Smooth muscle cell (in vitro differentiated cells): ENCODE data around the gene APBA2. TPM values are rescaled to one million over a fixed set of nuclear protein-coding genes. Genes with fewer than 3 reads are reported as not detected.

Experiments used
- DNase-seq: peaks from one replicate; lab custom pipeline; 2025; ENCODE audit not compliant: unreplicated experiment; lab: John Stamatoyannopoulos, UW
- H2AFZ ChIP-seq: fragments of 200-600 bp; sonication (generic); 2 replicates; pipeline ENCODE4 v1.6.0; 2016; ENCODE audit warnings: antibody characterized with exemption, low read depth, mild to moderate bottlenecking
- H3F3A ChIP-seq: fragments of 200-600 bp; sonication (generic); 2 replicates; pipeline ENCODE4 v1.6.0; 2017; ENCODE audit warnings: antibody characterized with exemption, low read depth
- H3K27ac ChIP-seq: fragments of 200-600 bp; sonication (generic); 2 replicates; pipeline ENCODE4 v1.5.1; 2016; ENCODE audit warnings: low read depth, mild to moderate bottlenecking
- H3K27me3 ChIP-seq: fragments of 200-600 bp; sonication (generic); 2 replicates; pipeline ENCODE4 v1.6.1; 2016; ENCODE audit warnings: low read depth, mild to moderate bottlenecking
- H3K36me3 ChIP-seq: fragments of 200-600 bp; sonication (generic); 2 replicates; pipeline ENCODE4 v1.5.1; 2016; ENCODE audit warnings: low read depth
- H3K4me1 ChIP-seq: fragments of 200-600 bp; sonication (generic); 2 replicates; pipeline ENCODE4 v1.5.1; 2016; ENCODE audit warnings: low read depth
- H3K4me2 ChIP-seq: fragments of 200-600 bp; sonication (generic); 2 replicates; pipeline ENCODE4 v1.6.0; 2016; ENCODE audit warnings: mild to moderate bottlenecking
- H3K4me3 ChIP-seq: fragments of 200-600 bp; sonication (generic); 2 replicates; pipeline ENCODE4 v1.5.1; 2016; ENCODE audit warnings: mild to moderate bottlenecking
- H3K79me2 ChIP-seq: fragments of 200-600 bp; sonication (generic); 2 replicates; pipeline ENCODE4 v1.6.0; 2016; ENCODE audit warnings: low read depth, mild to moderate bottlenecking
- H3K9ac ChIP-seq: fragments of 200-600 bp; sonication (generic); 2 replicates; pipeline ENCODE4 v1.6.0; 2016; ENCODE audit warnings: low read depth
- H3K9me3 ChIP-seq: fragments of 200-600 bp; sonication (generic); replicated peaks from 2 replicates; pipeline ENCODE4 v1.5.1; 2016; ENCODE audit warnings: low read depth
- H4K20me1 ChIP-seq: fragments of 200-600 bp; sonication (generic); 2 replicates; pipeline ENCODE4 v1.6.0; 2016; ENCODE audit warnings: low read depth
- CTCF ChIP-seq: fragments of 200-600 bp; sonication (generic); IDR thresholded peaks from 2 replicates; pipeline ENCODE4 v1.5.1; 2017; ENCODE audit warnings: borderline replicate concordance, mild to moderate bottlenecking, antibody characterized with exemption; ENCODE audit not compliant: insufficient read depth, poor library complexity, severe bottlenecking
- WGBS: methylation state at CpG from one replicate; pipeline ENCODE4 v1.1.7; 2016; ENCODE audit warnings: low lambda C conversion rate; 5-methylcytosine and 5-hydroxymethylcytosine counted together
- polyA plus RNA-seq: library from polyadenylated mRNA; unstranded; fragments of >200 nt; fragmentation: Nextera tagmentation; extraction: Ambion mirVana; gene quantifications from 2 replicates; pipeline ENCODE4 v1.2.1, GENCODE V29; 2016
- total RNA-seq: library from RNA; depleted of rRNA; stranded (reverse); fragments of >200 nt; gene quantifications from 2 replicates; pipeline ENCODE4 v1.2.3, GENCODE V29; 2014

APBA2 gene
- total and polyA plus RNA-seq, 2 experiments from 2014 or later = 10.2 to 14.9 TPM

- no peak overlapping the region for H3K27ac ChIP-seq
- no peaks in the 10 kb centered on the region for H3K9me3 ChIP-seq
- no peak overlapping the region for H3K4me3 ChIP-seq
- H3F3A ChIP-seq = no peaks in the 10 kb centered on the region
- no peaks in the 10 kb centered on the region for H3K4me1 ChIP-seq
- 96% methylated on average over 5 of the region's 5 CpGs for WGBS
- no peak overlapping the region for H3K9ac ChIP-seq
- no peak for TF ChIP-seq CTCF
- no peak overlapping the region for H2AFZ ChIP-seq
- no peak overlapping the region for H3K4me2 ChIP-seq
- no peak for DNase-seq
- H3K27me3 ChIP-seq = no peaks in the 10 kb centered on the region
- H3K79me2 ChIP-seq = no peaks in the 10 kb centered on the region
- H3K36me3 ChIP-seq = no peaks in the 10 kb centered on the region
- no peaks in the 10 kb centered on the region for H4K20me1 ChIP-seq
Measured at GRCh38 chr15:29079479-29079878, 193.7 kb downstream of the APBA2 start.

GRCh38 chr15:29081781-29082180, 196.0 kb downstream of the APBA2 start:
- H3F3A ChIP-seq = no peaks in the 10 kb centered on the region
- TF ChIP-seq CTCF = no peak
- H3K4me3 ChIP-seq = no peak overlapping the region
- no peak for DNase-seq
- H3K9me3 ChIP-seq = no peaks in the 10 kb centered on the region
- no peak overlapping the region for H2AFZ ChIP-seq
- H3K36me3 ChIP-seq = no peaks in the 10 kb centered on the region
- no peaks in the 10 kb centered on the region for H4K20me1 ChIP-seq
- WGBS = 96% methylated on average over 10 of the region's 10 CpGs
- H3K4me1 ChIP-seq = no peaks in the 10 kb centered on the region
- H3K27ac ChIP-seq = no peak overlapping the region
- no peak overlapping the region for H3K9ac ChIP-seq
- H3K79me2 ChIP-seq = no peaks in the 10 kb centered on the region
- H3K4me2 ChIP-seq = no peak overlapping the region
- H3K27me3 ChIP-seq = no peaks in the 10 kb centered on the region

GRCh38 chr15:29083161-29083560, 197.4 kb downstream of the APBA2 start:
- Histone ChIP-seq H3K9ac (no peak overlapping the region), H3F3A (no peaks in the 10 kb centered on the region), H4K20me1 (no peaks in the 10 kb centered on the region), H3K27ac (no peak overlapping the region), H3K9me3 (no peaks in the 10 kb centered on the region), H3K27me3 (no peaks in the 10 kb centered on the region), H3K4me3 (no peak overlapping the region), H3K4me2 (no peak overlapping the region), H3K4me1 (no peaks in the 10 kb centered on the region), H3K79me2 (no peaks in the 10 kb centered on the region), H2AFZ (no peak overlapping the region), H3K36me3 (no peaks in the 10 kb centered on the region)
- 91% methylated on average over 4 of the region's 4 CpGs for WGBS
- no peak for DNase-seq
- TF ChIP-seq CTCF = no peak

GRCh38 chr15:29083858-29084257, 198.1 kb downstream of the APBA2 start:
- H3K27ac ChIP-seq = no peak overlapping the region
- no peaks in the 10 kb centered on the region for H3K36me3 ChIP-seq
- H3K27me3 ChIP-seq = no peaks in the 10 kb centered on the region
- H3K4me2 ChIP-seq = no peak overlapping the region
- H3K4me3 ChIP-seq = no peak overlapping the region
- H3K4me1 ChIP-seq = no peaks in the 10 kb centered on the region
- H3F3A ChIP-seq = no peaks in the 10 kb centered on the region
- H4K20me1 ChIP-seq = no peaks in the 10 kb centered on the region
- 93% methylated on average over 2 of the region's 2 CpGs for WGBS
- no peaks in the 10 kb centered on the region for H3K9me3 ChIP-seq
- no peak for TF ChIP-seq CTCF
- H2AFZ ChIP-seq = no peak overlapping the region
- H3K9ac ChIP-seq = no peak overlapping the region
- DNase-seq = no peak
- no peaks in the 10 kb centered on the region for H3K79me2 ChIP-seq
